Choroid plexus epithelial cell (primary cell): ENCODE results near the gene CAMKMT.

Source experiments
- DNase-seq: peaks from one replicate; pipeline ENCODE4 v3.0.0-alpha.2; 2010; ENCODE audit warnings: low read depth
- H3K4me3 ChIP-seq: 2 replicates; pipeline ENCODE4 v1.5.1; 2011; ENCODE audit warnings: low read depth, mild to moderate bottlenecking, control low read depth, low read length, moderate library complexity
- TF ChIP-seq, protein P1 (sequence below): conservative IDR thresholded peaks from 2 replicates; pipeline ENCODE4 v1.5.1; 2011; ENCODE audit warnings: low read depth, mild to moderate bottlenecking, control low read depth, inconsistent platforms, low read length, moderate library complexity

The CAMKMT gene

DNA sequence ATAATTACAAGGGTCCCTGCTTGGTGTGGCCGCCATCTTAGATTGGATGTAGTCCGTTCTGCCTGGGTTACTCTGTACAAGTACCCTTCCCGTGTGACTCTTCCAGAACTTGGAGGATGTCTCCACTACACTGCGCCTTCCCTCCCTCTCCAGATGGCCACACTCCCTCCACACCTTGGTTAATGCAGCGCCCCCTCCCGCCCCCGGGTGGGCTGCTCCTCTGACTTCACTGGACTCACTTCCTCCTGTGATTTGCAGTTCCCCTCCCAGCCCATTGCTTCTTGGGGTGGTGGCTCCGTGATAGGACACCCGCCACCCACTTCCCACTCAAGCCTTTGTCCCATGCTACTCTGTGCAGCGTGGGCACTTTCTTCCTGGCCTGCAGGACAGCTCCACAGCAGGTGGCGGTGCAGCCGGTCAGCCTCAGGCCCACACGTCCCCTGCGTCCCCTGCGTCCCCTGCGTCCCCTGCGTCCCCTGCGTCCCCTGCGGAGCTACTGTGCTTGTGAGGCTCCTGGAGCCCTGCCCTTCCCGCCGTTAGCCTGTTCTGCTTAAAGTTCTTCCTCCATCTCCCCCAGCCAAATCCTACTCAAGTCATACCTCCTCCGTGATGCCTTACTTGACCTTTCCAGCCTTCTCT is 449.3 kb downstream of the CAMKMT start:
- DNase-seq = no peak
- TF ChIP-seq, protein P1, sequence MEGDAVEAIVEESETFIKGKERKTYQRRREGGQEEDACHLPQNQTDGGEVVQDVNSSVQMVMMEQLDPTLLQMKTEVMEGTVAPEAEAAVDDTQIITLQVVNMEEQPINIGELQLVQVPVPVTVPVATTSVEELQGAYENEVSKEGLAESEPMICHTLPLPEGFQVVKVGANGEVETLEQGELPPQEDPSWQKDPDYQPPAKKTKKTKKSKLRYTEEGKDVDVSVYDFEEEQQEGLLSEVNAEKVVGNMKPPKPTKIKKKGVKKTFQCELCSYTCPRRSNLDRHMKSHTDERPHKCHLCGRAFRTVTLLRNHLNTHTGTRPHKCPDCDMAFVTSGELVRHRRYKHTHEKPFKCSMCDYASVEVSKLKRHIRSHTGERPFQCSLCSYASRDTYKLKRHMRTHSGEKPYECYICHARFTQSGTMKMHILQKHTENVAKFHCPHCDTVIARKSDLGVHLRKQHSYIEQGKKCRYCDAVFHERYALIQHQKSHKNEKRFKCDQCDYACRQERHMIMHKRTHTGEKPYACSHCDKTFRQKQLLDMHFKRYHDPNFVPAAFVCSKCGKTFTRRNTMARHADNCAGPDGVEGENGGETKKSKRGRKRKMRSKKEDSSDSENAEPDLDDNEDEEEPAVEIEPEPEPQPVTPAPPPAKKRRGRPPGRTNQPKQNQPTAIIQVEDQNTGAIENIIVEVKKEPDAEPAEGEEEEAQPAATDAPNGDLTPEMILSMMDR = no peak
- no peak overlapping the region for H3K4me3 ChIP-seq

DNA sequence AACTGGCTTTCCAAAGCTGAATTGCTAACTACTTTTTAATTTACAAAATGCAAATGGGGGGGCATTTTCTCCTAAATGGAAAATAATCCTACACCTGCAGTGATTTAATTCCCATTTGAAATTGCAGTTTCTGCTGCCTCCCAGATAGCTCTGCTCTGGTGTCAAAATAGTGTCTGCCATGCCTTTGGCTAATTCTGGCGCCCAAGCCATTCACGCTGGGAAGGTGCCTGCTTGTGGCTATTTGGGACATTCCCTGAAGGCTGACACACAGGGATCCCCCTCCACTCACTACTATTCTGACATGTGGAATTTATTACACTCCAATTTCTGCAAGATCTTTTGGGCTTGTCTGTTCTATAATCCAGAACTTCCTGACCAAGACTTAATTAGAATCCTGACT is 451.4 kb downstream of the CAMKMT start:
- TF ChIP-seq, protein P1 = no peak
- no peak for DNase-seq
- H3K4me3 ChIP-seq = no peak overlapping the region

DNA sequence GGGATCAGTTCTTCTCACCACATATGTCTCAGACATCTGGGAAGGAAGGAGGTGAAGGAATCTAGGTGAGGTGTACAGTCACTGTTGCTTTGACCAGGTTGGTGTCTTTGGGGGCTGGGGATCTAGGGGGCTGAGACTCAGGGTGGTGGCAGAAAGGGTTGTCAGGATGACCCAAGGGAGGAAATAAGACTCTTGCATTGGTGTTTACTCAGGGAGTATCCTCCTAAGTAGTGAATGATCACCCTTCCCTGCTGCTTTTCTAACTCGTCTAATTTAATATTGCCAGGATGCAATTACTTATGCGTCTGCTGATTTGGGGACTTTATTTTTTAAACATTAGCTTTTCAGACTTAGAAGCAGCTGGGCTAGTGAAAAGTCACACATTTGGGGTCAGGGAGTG is 451.9 kb downstream of the CAMKMT start:
- TF ChIP-seq, protein P1 = no peak

DNA sequence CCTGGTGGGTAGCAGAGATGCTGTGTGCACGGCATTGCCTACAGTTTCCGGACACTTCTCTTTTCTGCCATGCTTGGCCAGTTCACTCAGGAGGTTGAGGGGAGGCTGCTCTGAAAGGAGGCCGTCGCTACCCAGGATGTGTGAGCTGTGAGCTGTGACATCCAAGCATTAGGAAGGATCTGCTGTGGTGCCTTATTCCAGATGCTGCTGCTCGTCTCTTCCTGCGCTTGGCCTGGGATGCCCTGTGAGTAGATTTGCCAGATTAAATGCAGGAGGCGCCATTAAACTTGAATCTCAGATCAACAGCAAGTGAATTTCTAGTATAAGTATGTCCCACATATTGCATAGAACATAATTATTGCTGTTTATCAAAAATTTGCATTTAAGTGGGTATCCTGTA is 455.5 kb downstream of the CAMKMT start:
- TF ChIP-seq, protein P1 = no peak
- no peak for DNase-seq
- H3K4me3 ChIP-seq = no peak overlapping the region

More for the DNA sequence above, 451.9 kb downstream of the CAMKMT start:
- H3K4me3 ChIP-seq = no peak overlapping the region
- no peak for DNase-seq

DNA sequence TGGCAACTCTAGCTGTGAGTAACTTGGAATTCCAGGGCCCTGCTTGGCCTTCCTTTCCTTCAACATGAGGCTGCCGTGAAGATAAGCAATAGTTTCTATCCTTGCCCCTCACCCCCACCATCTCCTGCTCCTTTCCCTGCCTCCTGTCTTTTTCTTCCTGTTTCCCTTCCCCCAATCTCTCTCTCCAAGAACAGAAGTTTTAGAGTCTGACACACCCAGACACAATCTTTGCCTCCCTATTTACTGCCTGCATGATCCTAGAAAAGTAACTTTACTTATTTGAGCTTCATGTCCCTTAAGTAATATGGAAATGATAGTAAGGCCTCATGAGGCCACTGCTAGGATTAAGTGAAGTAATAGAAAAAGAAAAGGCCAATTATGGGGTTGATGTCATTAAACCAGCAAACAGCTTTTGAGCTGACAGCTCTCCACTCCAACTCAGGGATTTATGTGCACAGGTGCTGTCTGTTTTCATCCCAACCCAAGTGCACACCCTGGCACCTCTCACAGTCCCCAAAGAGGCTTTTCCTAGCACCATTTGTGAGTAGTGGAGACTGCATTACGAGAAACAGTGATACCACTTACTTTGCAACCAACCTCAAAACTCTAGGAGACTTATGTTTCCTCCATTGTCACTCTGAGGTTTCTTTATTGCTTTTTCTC is 456.1 kb downstream of the CAMKMT start:
- no peak overlapping the region for H3K4me3 ChIP-seq
- no peak for DNase-seq
- TF ChIP-seq, protein P1 = no peak

DNA sequence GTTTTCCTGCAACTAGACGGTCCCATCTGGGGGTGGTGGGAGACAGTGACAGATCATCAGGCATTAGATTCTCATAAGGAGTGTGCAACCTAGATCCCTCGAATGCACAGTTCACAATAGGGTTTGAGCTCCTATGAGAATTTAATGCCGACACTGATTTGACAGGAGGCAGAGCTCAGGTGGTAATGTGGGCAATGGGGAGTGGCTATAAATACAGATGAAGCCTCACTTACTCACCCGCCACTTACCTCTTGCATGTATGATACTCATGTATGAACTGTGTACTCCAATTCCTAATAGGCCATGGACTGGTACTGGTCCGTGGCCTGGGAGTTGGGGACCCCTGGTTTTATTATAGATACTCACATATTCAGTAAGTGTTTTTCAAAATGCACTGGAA is 457.3 kb downstream of the CAMKMT start:
- no peak for DNase-seq
- no peak overlapping the region for H3K4me3 ChIP-seq
- TF ChIP-seq, protein P1 = no peak

DNA sequence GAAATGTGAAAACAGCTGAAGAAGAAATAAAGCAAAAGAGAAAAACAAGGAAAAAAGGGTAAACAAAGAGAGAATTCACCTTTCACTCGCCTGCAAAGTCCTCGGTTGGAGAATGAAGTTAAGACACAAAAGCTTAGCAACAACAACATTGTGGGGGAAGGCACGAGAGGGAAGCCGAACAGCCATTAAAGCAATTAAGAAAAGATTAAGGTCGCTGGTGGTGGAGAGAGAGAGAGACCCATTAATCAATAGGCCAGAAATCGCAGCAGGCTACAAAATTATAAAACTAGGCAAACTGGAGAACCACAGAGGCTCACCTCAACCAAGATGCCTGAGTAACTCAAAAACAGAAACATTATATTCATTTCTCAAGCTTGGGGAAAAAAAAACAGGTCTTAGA is 459.8 kb downstream of the CAMKMT start:
- TF ChIP-seq, protein P1 = no peak
- no peak for DNase-seq
- H3K4me3 ChIP-seq = no peak overlapping the region
